DMS53 (cell line): Measurements from ENCODE around the gene FAM135A.
A peak's percentile ranks its signal among the peaks of the same experiment; 100 is the strongest.

Experiments used
- DNase-seq: peaks from one replicate; lab custom pipeline; 2025; lab: John Stamatoyannopoulos, UW

Gene FAM135A

GRCh38 chr6:70413114-70413991, at the start of gene FAM135A:
FAM135A (plus strand) TSS chr6:70413508; CDS start chr6:70428343, 14,835 bp downstream.
- peak; percentile 100 for DNase-seq

DNA sequence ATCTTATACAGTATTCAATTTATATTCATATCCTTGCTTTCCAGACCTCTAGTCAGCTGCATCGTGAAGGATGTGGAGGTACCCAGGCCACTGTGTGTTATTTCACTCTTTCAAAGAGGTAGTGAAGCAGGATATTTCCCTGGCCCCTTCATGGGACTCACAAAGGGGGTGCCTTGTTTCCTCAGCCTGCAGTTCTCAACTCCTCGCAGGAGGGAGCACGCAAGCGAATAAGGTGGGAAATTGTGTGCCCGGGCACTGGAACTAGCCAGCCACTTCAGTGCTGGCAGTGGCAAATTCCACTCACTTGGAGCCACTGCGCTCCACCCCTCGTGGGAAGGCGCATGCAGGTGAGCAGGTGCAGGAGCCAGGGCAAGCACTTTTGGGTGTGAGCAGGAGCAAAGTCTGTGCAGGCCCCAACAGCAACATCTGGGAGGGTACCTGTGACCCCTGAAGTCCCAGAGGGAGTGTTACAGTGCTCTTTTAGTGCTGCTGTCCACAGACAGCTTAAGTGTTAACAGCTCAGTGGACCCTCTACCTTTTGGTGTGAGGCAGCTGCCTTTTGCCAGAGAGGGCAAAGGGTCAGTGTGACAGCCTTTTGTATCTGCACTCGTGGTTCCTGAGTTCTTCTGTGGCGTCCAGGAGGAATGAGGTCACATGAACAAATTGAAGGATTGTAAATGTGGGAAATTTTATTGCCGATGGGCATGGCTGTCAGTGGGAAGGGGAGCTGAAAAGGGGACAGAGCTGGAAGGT, 49.4 kb upstream of the FAM135A start:
- no peak for DNase-seq

DNA sequence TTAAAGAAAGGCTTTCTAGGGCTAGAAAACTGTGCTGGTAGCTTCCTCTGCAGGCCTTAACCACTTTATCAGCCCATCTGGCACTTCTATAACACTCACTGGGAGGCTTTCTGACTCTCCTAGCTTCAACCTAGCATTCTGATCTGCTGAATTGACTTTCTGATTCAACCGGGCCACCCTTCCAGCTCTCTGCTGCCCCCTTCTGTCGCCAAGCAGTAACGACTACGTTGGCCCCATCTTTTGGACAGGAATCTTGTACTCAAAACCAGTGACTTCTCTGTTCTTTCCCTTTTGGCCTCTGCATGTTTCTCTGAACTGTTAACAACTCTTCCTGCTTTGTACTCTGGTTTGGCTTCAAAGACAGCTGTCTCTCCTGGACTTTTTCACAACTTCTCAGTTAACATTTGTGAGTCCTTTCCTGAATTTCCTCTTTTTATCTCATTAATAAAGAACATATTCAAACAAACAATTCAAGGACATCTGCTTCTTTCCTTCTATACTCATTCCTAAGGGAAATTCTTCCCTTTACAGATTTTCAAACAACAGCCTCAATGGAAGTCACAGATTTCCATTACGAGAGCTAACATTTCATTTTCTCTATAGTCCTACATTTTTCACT, 43.9 kb upstream of the FAM135A start:
- DNase-seq = peak; percentile 86

DNA sequence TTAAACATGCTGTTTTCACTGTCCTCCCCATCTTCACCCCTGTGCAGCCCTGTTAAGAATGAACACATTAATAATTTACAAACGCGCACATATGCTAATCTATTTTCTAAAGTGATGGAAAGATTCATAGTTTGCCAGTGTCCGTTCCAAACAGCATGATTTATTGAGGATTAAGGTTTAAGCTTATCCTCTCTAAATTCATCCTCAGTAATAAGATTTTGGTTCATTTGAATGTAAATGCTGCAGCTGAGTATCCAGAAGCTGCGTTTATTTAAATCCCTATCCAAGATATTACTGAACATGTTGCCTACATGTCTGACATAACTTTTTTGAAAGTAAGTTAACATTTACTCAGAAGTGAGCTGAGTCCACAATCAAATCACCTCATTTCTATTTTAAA, 42.8 kb upstream of the FAM135A start:
- DNase-seq = no peak

GRCh38 chr6:70371454-70372105, 41.7 kb upstream of the FAM135A start:
- DNase-seq = peak; percentile 93

DNA sequence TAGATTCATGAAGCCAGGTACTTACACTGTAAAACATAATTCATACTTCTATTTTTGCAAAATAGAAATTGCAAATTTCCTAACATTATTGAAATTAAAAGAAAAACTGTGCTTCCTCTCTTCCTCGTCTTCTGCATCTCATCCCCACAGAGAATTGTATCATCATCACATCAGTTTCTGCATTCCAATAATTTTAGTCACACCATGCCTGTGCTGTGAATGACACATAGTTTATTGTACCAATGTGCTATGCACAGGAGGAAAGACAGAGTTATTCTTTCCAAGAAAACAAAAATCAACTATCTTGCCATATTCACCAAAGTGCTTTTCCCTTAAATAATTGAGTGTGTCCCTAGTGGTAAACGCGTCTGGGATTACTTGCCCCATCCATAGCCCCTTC, 38.1 kb upstream of the FAM135A start:
- DNase-seq = no peak

GRCh38 chr6:70375882-70376281, 37.4 kb upstream of the FAM135A start:
- peak; percentile 43 for DNase-seq

DNA sequence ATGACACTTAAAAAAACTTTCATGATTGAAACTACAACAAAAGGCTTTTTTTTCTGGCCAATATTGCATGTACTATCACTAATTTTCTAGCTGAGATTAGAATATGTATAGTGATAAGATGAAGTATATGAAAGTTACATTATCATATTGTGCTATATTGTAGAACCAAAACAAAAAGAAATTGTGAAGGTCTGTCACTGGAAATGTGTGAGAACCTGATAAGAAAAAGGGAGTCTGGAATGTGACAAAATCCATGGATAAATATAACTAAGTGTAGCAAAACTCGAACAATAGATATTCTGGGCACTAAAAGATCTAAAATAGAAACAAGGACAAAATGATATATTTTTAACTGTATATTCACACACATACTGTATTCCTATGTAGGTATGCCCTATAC, 36.7 kb upstream of the FAM135A start:
- DNase-seq = no peak

GRCh38 chr6:70377372-70377771, 35.9 kb upstream of the FAM135A start:
- DNase-seq = no peak

DNA sequence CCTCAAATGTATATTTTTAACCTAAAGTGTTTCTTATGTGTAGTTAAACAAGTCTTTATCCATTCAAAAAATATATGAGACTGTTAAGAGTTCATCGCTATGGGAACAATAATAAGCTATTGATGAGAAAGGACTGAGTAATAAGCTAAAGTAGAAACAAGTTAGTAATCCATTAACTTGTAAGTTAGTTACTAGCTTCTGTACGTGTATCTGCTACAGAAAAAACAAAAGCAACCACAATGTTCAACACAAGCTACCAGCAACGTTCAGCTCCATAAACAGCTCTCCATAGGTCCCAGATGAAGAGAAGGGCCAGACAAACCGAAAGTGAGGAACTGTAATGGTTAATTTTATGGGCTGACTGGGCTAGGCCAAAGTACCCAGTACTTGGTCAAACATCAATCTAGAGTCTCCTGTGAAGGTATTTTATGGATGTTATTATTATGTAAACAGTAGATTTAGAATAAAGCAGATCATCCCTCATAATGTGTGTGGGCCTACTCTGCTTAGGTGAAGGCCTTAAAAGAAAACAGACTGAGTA, 33.8 kb upstream of the FAM135A start:
- no peak for DNase-seq

GRCh38 chr6:70380252-70380651, 33.1 kb upstream of the FAM135A start:
- DNase-seq = no peak

DNA sequence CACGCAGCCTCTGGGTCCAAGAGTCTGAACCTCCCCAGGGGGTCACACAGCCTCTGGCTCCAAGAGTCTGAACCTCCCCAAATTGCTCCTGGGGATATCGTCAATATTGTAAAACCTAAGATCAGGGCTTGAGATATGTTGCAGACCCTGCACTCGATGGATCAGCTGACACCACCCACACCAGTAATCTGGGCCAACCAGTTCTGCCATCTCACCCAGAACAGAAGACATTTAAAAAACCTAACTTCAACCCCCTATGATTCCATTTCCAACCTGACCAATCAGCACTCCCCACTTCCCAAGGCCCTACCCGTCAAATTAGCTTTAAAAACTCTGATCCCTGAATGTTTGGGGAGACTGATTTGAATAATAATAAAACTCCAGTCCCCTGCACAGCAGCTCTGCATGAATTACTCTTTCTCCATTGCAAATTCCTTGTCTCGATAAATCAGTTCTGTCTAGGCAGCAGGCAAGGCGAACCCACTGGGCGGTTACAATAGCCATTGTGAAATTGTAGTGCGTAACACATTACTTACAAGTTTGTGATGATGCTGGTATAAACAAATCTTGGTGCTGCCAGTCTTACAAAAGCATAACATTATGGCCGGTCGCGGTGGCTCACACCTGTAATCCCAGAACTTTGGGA, 32.4 kb upstream of the FAM135A start:
- no peak for DNase-seq

GRCh38 chr6:70381417-70381782, 31.9 kb upstream of the FAM135A start:
- no peak for DNase-seq

GRCh38 chr6:70385901-70386300, 27.4 kb upstream of the FAM135A start:
- no peak for DNase-seq

DNA sequence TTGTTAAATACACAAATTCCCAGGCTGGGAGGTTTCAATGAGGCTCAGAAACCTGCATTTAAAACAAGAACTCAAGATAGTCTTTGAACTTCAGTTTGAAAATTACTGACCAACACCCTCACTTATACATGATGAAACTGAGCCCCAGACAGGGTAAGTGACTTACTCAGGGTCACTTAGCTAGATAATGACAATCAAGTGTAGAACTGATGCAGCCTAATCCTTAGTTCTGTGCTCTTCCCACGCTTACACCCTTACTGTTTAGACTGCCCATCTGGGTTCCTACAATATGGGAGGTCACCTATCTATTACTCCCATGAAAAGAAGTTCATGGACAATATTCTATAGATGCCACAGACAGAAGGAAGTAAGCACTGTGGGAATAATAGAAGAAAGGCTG, 24.5 kb upstream of the FAM135A start:
- no peak for DNase-seq

- no peak for DNase-seq
These were observed 24.0 kb upstream of the FAM135A start for GRCh38 chr6:70389261-70389660.

GRCh38 chr6:70390067-70390466, 23.2 kb upstream of the FAM135A start:
- no peak for DNase-seq

GRCh38 chr6:70391492-70391891, 21.8 kb upstream of the FAM135A start:
- no peak for DNase-seq

- DNase-seq = no peak
These were observed 18.6 kb upstream of the FAM135A start for GRCh38 chr6:70394518-70395300.

GRCh38 chr6:70395301-70395672, 18.0 kb upstream of the FAM135A start:
- no peak for DNase-seq

- no peak for DNase-seq
These were observed 17.1 kb upstream of the FAM135A start for GRCh38 chr6:70396163-70396562.
